HG03565 (cell line): ENCODE results near the gene LIMK2.
"Not testable (repeated sequence)": the region's sequence is repeated elsewhere in the genome, so short reads cannot be mapped to it uniquely, and the experiment has no call there.

Experiments
- ATAC-seq: cut with Tn5 transposase; IDR thresholded peaks from one replicate; pipeline ENCODE4 v1.9.1; 2021; ENCODE audit warnings: mild to moderate bottlenecking, moderate library complexity; ENCODE audit not compliant: unreplicated experiment

LIMK2 gene

GRCh38 chr22:31210556-31211421 lies 1.3 kb upstream of the LIMK2 start:
- no peak for ATAC-seq

- no peak for ATAC-seq
Measured at GRCh38 chr22:31211482-31211861, 626 bp upstream of the LIMK2 start.

- no peak for ATAC-seq
Measured at GRCh38 chr22:31212783-31213629, 908 bp downstream of the LIMK2 start.

GRCh38 chr22:31215018-31215535 lies 3.0 kb downstream of the LIMK2 start:
- no peak for ATAC-seq

GRCh38 chr22:31218565-31219262 lies 6.6 kb downstream of the LIMK2 start:
- ATAC-seq = no peak

GRCh38 chr22:31221084-31221483 lies 9.0 kb downstream of the LIMK2 start:
- ATAC-seq = no peak

GRCh38 chr22:31222736-31223135 lies 10.6 kb downstream of the LIMK2 start:
- ATAC-seq = no peak

GRCh38 chr22:31223786-31224191 lies 11.7 kb downstream of the LIMK2 start:
- no peak for ATAC-seq

GRCh38 chr22:31224691-31225090 lies 12.6 kb downstream of the LIMK2 start:
- ATAC-seq = not testable (repeated sequence)

GRCh38 chr22:31227186-31227585 lies 15.1 kb downstream of the LIMK2 start:
- ATAC-seq = no peak

- no peak for ATAC-seq
Measured at GRCh38 chr22:31229402-31230079, 17.4 kb downstream of the LIMK2 start.

- no peak for ATAC-seq
Measured at GRCh38 chr22:31230155-31230870, 18.2 kb downstream of the LIMK2 start.

- ATAC-seq = no peak
Measured at GRCh38 chr22:31230871-31231621, 18.9 kb downstream of the LIMK2 start.

GRCh38 chr22:31233001-31233400 lies 20.9 kb downstream of the LIMK2 start:
- no peak for ATAC-seq

- no peak for ATAC-seq
Measured at GRCh38 chr22:31235081-31235480, 23.0 kb downstream of the LIMK2 start.

- not testable (repeated sequence) for ATAC-seq
Measured at GRCh38 chr22:31236044-31236443, 23.9 kb downstream of the LIMK2 start.

- no peak for ATAC-seq
Measured at GRCh38 chr22:31238057-31238456, 26.0 kb downstream of the LIMK2 start.

GRCh38 chr22:31239771-31240370 lies 27.8 kb downstream of the LIMK2 start:
- ATAC-seq = no peak

GRCh38 chr22:31241200-31241599 lies 29.1 kb downstream of the LIMK2 start:
- ATAC-seq = no peak
